Colonic mucosa (tissue), 4 donors: ENCODE measurements around the gene ZNF516. TPM values are rescaled to one million over a fixed set of nuclear protein-coding genes. Genes with fewer than 3 reads are reported as not detected.

Experiments
- DNase-seq: peaks from one replicate; pipeline ENCODE4 v3.0.0-alpha.2; 2020
- H3K27ac ChIP-seq: fragments of 200-600 bp; one replicate; pipeline ENCODE4 v1.8.0; 2021
- H3K27me3 ChIP-seq: fragments of 200-600 bp; one replicate; pipeline ENCODE4 v1.8.0; 2021
- H3K36me3 ChIP-seq: fragments of 200-600 bp; one replicate; pipeline ENCODE4 v1.8.0; 2021
- H3K4me1 ChIP-seq: fragments of 200-600 bp; one replicate; pipeline ENCODE4 v1.8.0; 2021; ENCODE audit warnings: mild to moderate bottlenecking
- H3K4me3 ChIP-seq: fragments of 200-600 bp; one replicate; pipeline ENCODE4 v1.8.0; 2021
- H3K9ac ChIP-seq, 2 donors: one replicate each; pipeline ENCODE4 v1.7.0; 2013; ENCODE audit warnings: control low read depth in 2 of 2, low read depth in 2 of 2, low read length in 2 of 2
- H3K9me3 ChIP-seq: fragments of 200-600 bp; one replicate; pipeline ENCODE4 v1.8.0; 2021
- CTCF ChIP-seq: fragments of 200-600 bp; IDR thresholded peaks from one replicate; pipeline ENCODE4 v1.8.0; 2022; ENCODE audit warnings: antibody characterized with exemption, mild to moderate bottlenecking
- intact Hi-C: fragments of 100-400 bp; cut with DNase I; formaldehyde crosslinking; loops from one replicate; pipeline ENCODE4 v1.14.1; 2022
- total RNA-seq, 2 donors: library from RNA; stranded (reverse); fragmentation: NEBNext Ultra II Directional in 1 of 2; extraction: Animal tissue kit (Norgen Biotek cat#: 25700) in 1 of 2; gene quantifications; one replicate each; pipeline ENCODE4 v1.2.1, GENCODE V29; 2021
- donor health status: healthy.
- donor health status: DM: no; HTN: no; CAD: no.
- donor health status: DM: no; HTN: no; CAD: no.

Gene ZNF516
- total RNA-seq, 2 donors from 2014 or later, result 15.2 to 21.3 TPM

GRCh38 chr18:76491776-76492668 lies 3.0 kb downstream of the ZNF516 start:
- DNase-seq, result peak; percentile 56
- Histone ChIP-seq H3K27me3 (no peaks in the 10 kb centered on the region), H3K9ac (peak overlapping the region; percentile 76 to 98), H3K27ac (peak overlapping the region; percentile 78), H3K4me3 (peak overlapping the region; percentile 75), H3K4me1 (no peaks in the 10 kb centered on the region), H3K9me3 (no peaks in the 10 kb centered on the region), H3K36me3 (no peaks in the 10 kb centered on the region)
- TF ChIP-seq CTCF, result no peak
- intact Hi-C loops, result no loop called here

GRCh38 chr18:76491473-76491775 lies 3.6 kb downstream of the ZNF516 start:
- Histone ChIP-seq H3K36me3 (no peaks in the 10 kb centered on the region), H3K9me3 (no peaks in the 10 kb centered on the region), H3K4me3 (peak overlapping the region; percentile 75), H3K27ac (peak overlapping the region; percentile 78), H3K9ac (peak overlapping the region; percentile 76 to 98), H3K27me3 (no peaks in the 10 kb centered on the region), H3K4me1 (no peaks in the 10 kb centered on the region)
- peak; percentile 88 for DNase-seq
- TF ChIP-seq CTCF, result no peak
- intact Hi-C loops, result no loop called here

- Histone ChIP-seq H3K4me1 (no peaks in the 10 kb centered on the region), H3K36me3 (no peaks in the 10 kb centered on the region), H3K27ac (peak overlapping the region; percentile 12), H3K4me3 (peak overlapping the region; percentile 51), H3K9me3 (no peaks in the 10 kb centered on the region), H3K27me3 (no peaks in the 10 kb centered on the region), H3K9ac (peak overlapping the region; percentile 57 to 78)
- intact Hi-C loops, result no loop called here
- peak; percentile 79 for DNase-seq
- TF ChIP-seq CTCF, result no peak
Measured at GRCh38 chr18:76490670-76491472, 4.2 kb downstream of the ZNF516 start.

- Histone ChIP-seq H3K4me1 (no peaks in the 10 kb centered on the region), H3K9me3 (no peaks in the 10 kb centered on the region), H3K36me3 (no peaks in the 10 kb centered on the region), H3K27ac (peak overlapping the region; percentile 12), H3K27me3 (no peaks in the 10 kb centered on the region), H3K9ac (no peak overlapping the region), H3K4me3 (peak overlapping the region; percentile 51)
- TF ChIP-seq CTCF, result no peak
- intact Hi-C loops, result no loop called here
- no peak for DNase-seq
Measured at GRCh38 chr18:76490033-76490432, 5.0 kb downstream of the ZNF516 start.

- DNase-seq, result no peak
- Histone ChIP-seq H3K36me3 (no peaks in the 10 kb centered on the region), H3K4me3 (no peak overlapping the region), H3K27me3 (no peaks in the 10 kb centered on the region), H3K27ac (no peak overlapping the region), H3K9ac (no peak overlapping the region), H3K4me1 (no peaks in the 10 kb centered on the region), H3K9me3 (no peaks in the 10 kb centered on the region)
- TF ChIP-seq CTCF, result no peak
- intact Hi-C loops, result no loop called here
Measured at GRCh38 chr18:76489081-76489480, 6.0 kb downstream of the ZNF516 start.
